ENCODE measurements around the gene RHBDL2.
"Not testable (repeated sequence)": the region's sequence is repeated elsewhere in the genome, so short reads cannot be mapped to it uniquely, and the experiment has no call there.

DNA sequence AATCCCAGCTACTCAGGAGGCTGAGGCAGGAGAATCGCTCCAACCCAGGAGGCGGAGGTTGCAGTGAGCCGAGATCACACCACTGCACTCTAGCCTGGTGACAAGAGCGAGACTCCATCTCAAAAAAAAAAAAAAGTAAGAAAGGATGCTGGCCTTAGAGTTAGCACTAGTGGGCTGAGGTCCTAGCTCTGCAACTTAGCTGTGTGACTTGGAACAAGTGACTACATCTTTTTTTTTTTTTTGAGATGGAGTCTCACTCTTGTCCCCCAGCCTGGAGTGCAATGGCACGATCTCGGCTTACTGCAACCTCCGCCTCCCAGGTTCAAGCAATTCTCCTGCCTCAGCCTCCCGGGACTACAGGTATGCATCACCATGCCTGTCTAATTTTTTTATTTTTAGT is 26.7 kb downstream of the RHBDL2 start:
- TF ChIP-seq, protein P1, sequence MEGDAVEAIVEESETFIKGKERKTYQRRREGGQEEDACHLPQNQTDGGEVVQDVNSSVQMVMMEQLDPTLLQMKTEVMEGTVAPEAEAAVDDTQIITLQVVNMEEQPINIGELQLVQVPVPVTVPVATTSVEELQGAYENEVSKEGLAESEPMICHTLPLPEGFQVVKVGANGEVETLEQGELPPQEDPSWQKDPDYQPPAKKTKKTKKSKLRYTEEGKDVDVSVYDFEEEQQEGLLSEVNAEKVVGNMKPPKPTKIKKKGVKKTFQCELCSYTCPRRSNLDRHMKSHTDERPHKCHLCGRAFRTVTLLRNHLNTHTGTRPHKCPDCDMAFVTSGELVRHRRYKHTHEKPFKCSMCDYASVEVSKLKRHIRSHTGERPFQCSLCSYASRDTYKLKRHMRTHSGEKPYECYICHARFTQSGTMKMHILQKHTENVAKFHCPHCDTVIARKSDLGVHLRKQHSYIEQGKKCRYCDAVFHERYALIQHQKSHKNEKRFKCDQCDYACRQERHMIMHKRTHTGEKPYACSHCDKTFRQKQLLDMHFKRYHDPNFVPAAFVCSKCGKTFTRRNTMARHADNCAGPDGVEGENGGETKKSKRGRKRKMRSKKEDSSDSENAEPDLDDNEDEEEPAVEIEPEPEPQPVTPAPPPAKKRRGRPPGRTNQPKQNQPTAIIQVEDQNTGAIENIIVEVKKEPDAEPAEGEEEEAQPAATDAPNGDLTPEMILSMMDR (IDR thresholded peaks at IDR 0.05; ENCODE audit: low read depth, low read length, poor library complexity, severe bottlenecking) = not testable (repeated sequence)
- not testable (repeated sequence) for TF ChIP-seq EZH2phosphoT487 (IDR thresholded peaks at IDR 0.05; ENCODE audit: borderline replicate concordance, low read length)

Measured in DOHH2 (cell line).